ENCODE data around the gene SYNGR2. TPM values are rescaled to one million over a fixed set of nuclear protein-coding genes. Genes with fewer than 3 reads are reported as not detected.

The SYNGR2 gene
- total and polyA plus RNA-seq, 2 of the 8 experiments (the other 6 are each of a cell fraction or from before 2014, with no cell fraction given) = 50.0 to 139 TPM

GRCh38 chr17:78144736-78145641, 23.4 kb upstream of the SYNGR2 start (continued):
- TF ChIP-seq CHD7 (IDR thresholded peaks at IDR 0.05; ENCODE audit: insufficient replicate concordance, low read length) (no peak), POU5F1 (IDR thresholded peaks at IDR 0.05; ENCODE audit: low read depth, low read length) (no peak), BACH1 (IDR thresholded peaks at IDR 0.05; ENCODE audit: low read length) (no peak), NRF1 (IDR thresholded peaks at IDR 0.05; ENCODE audit: low read depth, low read length) (no peak), EP300 (IDR thresholded peaks at IDR 0.05; ENCODE audit: borderline replicate concordance in 1 of 2, low read depth in 2 of 2, low read length in 2 of 2) (no peak), TAF1 (IDR thresholded peaks at IDR 0.05; ENCODE audit: low read depth, low read length) (no peak), HDAC2 (IDR thresholded peaks at IDR 0.05; ENCODE audit: borderline replicate concordance in 1 of 2, low read depth in 2 of 2, low read length in 2 of 2) (no peak), MAX (IDR thresholded peaks at IDR 0.05) (no peak), KDM1A (IDR thresholded peaks at IDR 0.05; ENCODE audit: borderline replicate concordance, low read length) (no peak)

Data from H1 (cell line).